Liver (tissue), 9 donors: ENCODE results near the gene EXOC6B. TPM values are rescaled to one million over a fixed set of nuclear protein-coding genes. Genes with fewer than 3 reads are reported as not detected.

Experiments
- DNase-seq: peaks from one replicate; pipeline ENCODE4 v3.0.0-alpha.2; 2017; ENCODE audit warnings: low spot score
- H3K27ac ChIP-seq, 2 donors: one replicate each; pipeline ENCODE4 v1.7.0; 2013; ENCODE audit warnings: inconsistent platforms in 2 of 2, low read length in 2 of 2, control low read depth in 1 of 2, low read depth in 1 of 2, mild to moderate bottlenecking in 1 of 2
- H3K27me3 ChIP-seq, 4 donors: one replicate each; pipeline versions ENCODE4 v1.6.1 to v1.7.0; 2013; ENCODE audit warnings: low read length in 3 of 4, inconsistent platforms in 1 of 4, mild to moderate bottlenecking in 1 of 4, moderate library complexity in 1 of 4; ENCODE audit not compliant: control insufficient read depth in 4 of 4, insufficient read depth in 4 of 4
- H3K36me3 ChIP-seq, 4 donors: one replicate each; pipeline versions ENCODE4 v1.6.1 to v1.7.0; 2013; ENCODE audit warnings: low read length in 3 of 4, mild to moderate bottlenecking in 3 of 4, low read depth in 1 of 4, moderate library complexity in 1 of 4; ENCODE audit not compliant: control insufficient read depth in 4 of 4, insufficient read depth in 3 of 4
- H3K4me1 ChIP-seq, 4 donors: one replicate each; pipeline versions ENCODE4 v1.6.1 to v1.7.0; 2013; ENCODE audit warnings: low read length in 3 of 4, mild to moderate bottlenecking in 3 of 4, moderate library complexity in 1 of 4; ENCODE audit not compliant: control insufficient read depth in 4 of 4, insufficient read depth in 4 of 4
- H3K4me3 ChIP-seq, 3 donors: one replicate each; pipeline versions ENCODE4 v1.6.1 to v1.7.0; 2013; ENCODE audit warnings: low read length in 3 of 3, control low read depth in 1 of 3, low read depth in 1 of 3, mild to moderate bottlenecking in 1 of 3
- H3K9ac ChIP-seq, 2 donors: one replicate each; pipeline ENCODE4 v1.7.0; 2013; ENCODE audit warnings: low read length in 2 of 2, mild to moderate bottlenecking in 2 of 2, moderate library complexity in 2 of 2, control low read depth in 1 of 2, low read depth in 1 of 2
- H3K9me3 ChIP-seq, 4 donors: one replicate each; pipeline versions ENCODE4 v1.6.1 to v1.7.0; 2013; ENCODE audit warnings: low read length in 3 of 4; ENCODE audit not compliant: control insufficient read depth in 4 of 4
- ATF3 ChIP-seq: IDR thresholded peaks from 2 replicates; pipeline ENCODE4 v1.6.1; 2016; ENCODE audit warnings: antibody characterized with exemption
- CTCF ChIP-seq: fragments of 150-350 bp; IDR thresholded peaks from 2 replicates; pipeline ENCODE4 v1.5.1; 2017; ENCODE audit warnings: improper control_type of control experiment, low read depth, low read length; ENCODE audit not compliant: missing input control
- EGR1 ChIP-seq, 2 donors: IDR thresholded peaks; 2 replicates each; pipeline ENCODE4 v1.6.1; 2016 to 2018; ENCODE audit warnings: antibody characterized with exemption in 2 of 2, low read depth in 2 of 2
- FOXA1 ChIP-seq: IDR thresholded peaks from 2 replicates; pipeline ENCODE4 v1.6.1; 2016; ENCODE audit warnings: antibody characterized with exemption
- FOXA2 ChIP-seq: IDR thresholded peaks from 2 replicates; pipeline ENCODE4 v1.6.1; 2016; ENCODE audit warnings: antibody characterized with exemption
- GABPA ChIP-seq, 2 donors: IDR thresholded peaks in 1 of 2; conservative IDR thresholded peaks in 1 of 2; 2 replicates each; pipeline ENCODE4 v1.6.1; 2016; ENCODE audit warnings: antibody characterized with exemption in 2 of 2, mild to moderate bottlenecking in 1 of 2, moderate library complexity in 1 of 2
- HNF4A ChIP-seq, 2 donors: conservative IDR thresholded peaks; 2 replicates each; pipeline ENCODE4 v1.6.1; 2016; ENCODE audit warnings: antibody characterized with exemption in 2 of 2, mild to moderate bottlenecking in 2 of 2
- HNF4G ChIP-seq: IDR thresholded peaks from 2 replicates; pipeline ENCODE4 v1.6.1; 2016; ENCODE audit warnings: antibody characterized with exemption
- JUND ChIP-seq, 2 donors: IDR thresholded peaks; 2 replicates each; pipeline ENCODE4 v1.6.1; 2016; ENCODE audit warnings: antibody characterized with exemption in 2 of 2
- MAX ChIP-seq: IDR thresholded peaks from 2 replicates; pipeline ENCODE4 v1.6.1; 2016; ENCODE audit warnings: antibody characterized with exemption
- NR2F2 ChIP-seq: IDR thresholded peaks from 2 replicates; pipeline ENCODE4 v1.6.1; 2016; ENCODE audit warnings: antibody characterized with exemption
- RAD21 ChIP-seq, 2 donors: IDR thresholded peaks; 2 replicates each; pipeline ENCODE4 v1.6.1; 2016; ENCODE audit warnings: antibody characterized with exemption in 2 of 2, mild to moderate bottlenecking in 2 of 2
- REST ChIP-seq: IDR thresholded peaks from 2 replicates; pipeline ENCODE4 v1.6.1; 2016; ENCODE audit warnings: antibody characterized with exemption, mild to moderate bottlenecking
- RXRA ChIP-seq, 2 donors: IDR thresholded peaks; 2 replicates each; pipeline ENCODE4 v1.6.1; 2017 to 2018; ENCODE audit warnings: antibody characterized with exemption in 2 of 2, mild to moderate bottlenecking in 1 of 2
- SP1 ChIP-seq: IDR thresholded peaks from 2 replicates; pipeline ENCODE4 v1.6.1; 2018; ENCODE audit warnings: antibody characterized with exemption, mild to moderate bottlenecking
- TAF1 ChIP-seq: conservative IDR thresholded peaks from 2 replicates; pipeline ENCODE4 v1.6.1; 2016; ENCODE audit warnings: antibody characterized with exemption, mild to moderate bottlenecking
- YY1 ChIP-seq: IDR thresholded peaks from 2 replicates; pipeline ENCODE4 v1.6.1; 2016; ENCODE audit warnings: antibody characterized with exemption, mild to moderate bottlenecking
- ZBTB33 ChIP-seq: IDR thresholded peaks from 2 replicates; pipeline ENCODE4 v1.6.1; 2016; ENCODE audit warnings: antibody characterized with exemption
- WGBS: extraction: QIAGEN DNeasy Blood & Tissue Kit; methylation state at CpG from one replicate; pipeline ENCODE4 v1.1.7; 2013; 5-methylcytosine and 5-hydroxymethylcytosine counted together
- polyA plus RNA-seq, 2 donors: library from polyadenylated mRNA; stranded (reverse) in 1 of 2; unstranded in 1 of 2; fragments of 200-250 nt in 1 of 2; fragments of >200 nt in 1 of 2; fragmentation: Nextera tagmentation in 1 of 2; extraction: Ambion mirVana in 1 of 2; gene quantifications; one replicate each; pipeline versions ENCODE4 v1.2.1 to v1.2.3, GENCODE V29; 2013 to 2015
- total RNA-seq, 2 donors: library from RNA; depleted of rRNA; stranded (reverse); fragments of >200 nt; gene quantifications; one replicate each; pipeline ENCODE4 v1.2.3, GENCODE V29; 2014
- donor health status: healthy.
- donor health status: healthy.
- donor health status: healthy.
- donor health status: healthy.
- donor health status: healthy.

The EXOC6B gene
- total and polyA plus RNA-seq, 4 donors = 1.7 to 9.5 (median 5.5) TPM

GRCh38 chr2:72696559-72696958, 129.3 kb downstream of the EXOC6B start:
- Histone ChIP-seq H3K36me3 (no peaks in the 10 kb centered on the region), H3K27ac (no peak overlapping the region), H3K4me1 (peaks cover 5 to 18% (median 11%) of the 10 kb centered on the region in 4 donors), H3K4me3 (no peak overlapping the region), H3K27me3 (no peaks in the 10 kb centered on the region), H3K9me3 (no peaks in the 10 kb centered on the region), H3K9ac (no peak overlapping the region)
- TF ChIP-seq RAD21 (IDR thresholded peaks at IDR 0.05) (no peak), ZBTB33 (no peak), RXRA (IDR thresholded peaks at IDR 0.05) (no peak)
- DNase-seq = no peak
- 99% methylated on average over 2 of the region's 2 CpGs for WGBS

- TF ChIP-seq NR2F2 (no peak), YY1 (no peak), FOXA1 (no peak), HNF4A (conservative IDR thresholded peaks at IDR 0.05) (no peak), RXRA (IDR thresholded peaks at IDR 0.05) (no peak), EGR1 (IDR thresholded peaks at IDR 0.05; ENCODE audit: low read depth in 2 of 2) (no peak), ZBTB33 (no peak), FOXA2 (no peak), CTCF (no peak), MAX (no peak), TAF1 (no peak), GABPA (IDR thresholded peaks at IDR 0.05 in 1 of 2, conservative IDR thresholded peaks at IDR 0.05 in 1 of 2) (no peak), ATF3 (no peak), SP1 (no peak), HNF4G (no peak), RAD21 (IDR thresholded peaks at IDR 0.05) (no peak), JUND (IDR thresholded peaks at IDR 0.05) (no peak), REST (no peak)
- 91% methylated on average over 1 of the region's 1 CpG for WGBS
- DNase-seq = no peak
These were observed 130.2 kb downstream of the EXOC6B start for GRCh38 chr2:72695676-72696075.

More at GRCh38 chr2:72695676-72696075, 130.2 kb downstream of the EXOC6B start:
- no peak overlapping the region for H3K4me3 ChIP-seq
- no peaks in the 10 kb centered on the region for H3K36me3 ChIP-seq
- no peak overlapping the region for H3K9ac ChIP-seq
- no peaks in the 10 kb centered on the region for H3K27me3 ChIP-seq
- no peaks in the 10 kb centered on the region for H3K9me3 ChIP-seq
- H3K27ac ChIP-seq = no peak overlapping the region
- H3K4me1 ChIP-seq = peaks cover 5 to 18% (median 11%) of the 10 kb centered on the region in 4 donors
